Panc1 (cell line): ENCODE data around the gene TRAF2.

Experiments
- CTCF ChIP-seq: fragments of 450-650 bp; IDR thresholded peaks from 2 replicates; pipeline ENCODE4 v1.5.1; 2017; ENCODE audit warnings: mild to moderate bottlenecking
- REST ChIP-seq, 2 experiments: IDR thresholded peaks; 2 replicates each; pipeline ENCODE4 v1.6.1; 2011 to 2012; ENCODE audit warnings: low read depth in 2 of 2, control low read depth in 1 of 2, low read length in 1 of 2, mild to moderate bottlenecking in 1 of 2, moderate library complexity in 1 of 2; ENCODE audit not compliant: insufficient read depth in 1 of 2

- no peak for TF ChIP-seq CTCF
- TF ChIP-seq REST (IDR thresholded peaks at IDR 0.05; ENCODE audit: insufficient read depth in 1 of 2, low read depth in 2 of 2, low read length in 1 of 2), result no peak
Measured at GRCh38 chr9:136882109-136882946, 4.0 kb upstream of the TRAF2 start.
